ENCODE measurements around the gene ITPRID2. TPM values are rescaled to one million over a fixed set of nuclear protein-coding genes. Genes with fewer than 3 reads are reported as not detected.

ITPRID2 gene
- total and polyA plus RNA-seq, 8 donors: 90.6 to 175 (median 101) TPM

- TF ChIP-seq CTCF (IDR thresholded peaks at IDR 0.05): no peak
- intact Hi-C loops (cut with DNase I): no loop called here
These were observed 30.2 kb upstream of the ITPRID2 start for GRCh38 chr2:181861379-181861778.

GRCh38 chr2:181862583-181863281 is 28.8 kb upstream of the ITPRID2 start:
- no peak overlapping the region for H3K27ac ChIP-seq
- TF ChIP-seq CTCF (IDR thresholded peaks at IDR 0.05): no peak
- no peaks in the 10 kb centered on the region for H3K36me3 ChIP-seq
- H3K27me3 ChIP-seq: no peaks in the 10 kb centered on the region
- no peaks in the 10 kb centered on the region for H3K9me3 ChIP-seq
- no peaks in the 10 kb centered on the region for H3K4me1 ChIP-seq
- DNase-seq: no peak
- ATAC-seq: no peak
- intact Hi-C loops (cut with DNase I): no loop called here
- no peak overlapping the region for H3K4me3 ChIP-seq

More at GRCh38 chr2:181861379-181861778, 30.2 kb upstream of the ITPRID2 start:
- no peak for DNase-seq
- Histone ChIP-seq H3K4me1 (no peaks in the 10 kb centered on the region), H3K36me3 (no peaks in the 10 kb centered on the region), H3K4me3 (no peak overlapping the region), H3K27ac (no peak overlapping the region), H3K9me3 (no peaks in the 10 kb centered on the region), H3K27me3 (no peaks in the 10 kb centered on the region)
- ATAC-seq: no peak

- H3K27me3 ChIP-seq: no peaks in the 10 kb centered on the region
- H3K27ac ChIP-seq: no peak overlapping the region
- intact Hi-C loops (cut with DNase I): no loop called here
- peaks cover 0 to 4% of the 10 kb centered on the region in 2 donors for H3K4me1 ChIP-seq
- no peaks in the 10 kb centered on the region for H3K36me3 ChIP-seq
- no peaks in the 10 kb centered on the region for H3K9me3 ChIP-seq
- ATAC-seq (peak; percentile 33), DNase-seq (no peak)
- H3K4me3 ChIP-seq: no peak overlapping the region
- no peak for TF ChIP-seq CTCF (IDR thresholded peaks at IDR 0.05)
These were observed 19.4 kb upstream of the ITPRID2 start for GRCh38 chr2:181872178-181872577.

- intact Hi-C loops (cut with DNase I): no loop called here
- H3K27ac ChIP-seq: no peak overlapping the region
These were observed 14.9 kb upstream of the ITPRID2 start for GRCh38 chr2:181876614-181877063.

More at GRCh38 chr2:181876614-181877063, 14.9 kb upstream of the ITPRID2 start:
- ATAC-seq: peak; percentile 94
- no peaks in the 10 kb centered on the region for H3K9me3 ChIP-seq
- DNase-seq: no peak
- no peaks in the 10 kb centered on the region for H3K27me3 ChIP-seq
- H3K4me1 ChIP-seq: peaks cover 0 to 4% of the 10 kb centered on the region in 2 donors
- no peaks in the 10 kb centered on the region for H3K36me3 ChIP-seq
- no peak for TF ChIP-seq CTCF (IDR thresholded peaks at IDR 0.05)
- H3K4me3 ChIP-seq: no peak overlapping the region
